Measurements from ENCODE around the gene AGFG1. TPM values are rescaled to one million over a fixed set of nuclear protein-coding genes. Genes with fewer than 3 reads are reported as not detected.

Gene AGFG1
- polyA plus RNA-seq, 1 donor from 2014 or later, result 10.1 TPM

DNA sequence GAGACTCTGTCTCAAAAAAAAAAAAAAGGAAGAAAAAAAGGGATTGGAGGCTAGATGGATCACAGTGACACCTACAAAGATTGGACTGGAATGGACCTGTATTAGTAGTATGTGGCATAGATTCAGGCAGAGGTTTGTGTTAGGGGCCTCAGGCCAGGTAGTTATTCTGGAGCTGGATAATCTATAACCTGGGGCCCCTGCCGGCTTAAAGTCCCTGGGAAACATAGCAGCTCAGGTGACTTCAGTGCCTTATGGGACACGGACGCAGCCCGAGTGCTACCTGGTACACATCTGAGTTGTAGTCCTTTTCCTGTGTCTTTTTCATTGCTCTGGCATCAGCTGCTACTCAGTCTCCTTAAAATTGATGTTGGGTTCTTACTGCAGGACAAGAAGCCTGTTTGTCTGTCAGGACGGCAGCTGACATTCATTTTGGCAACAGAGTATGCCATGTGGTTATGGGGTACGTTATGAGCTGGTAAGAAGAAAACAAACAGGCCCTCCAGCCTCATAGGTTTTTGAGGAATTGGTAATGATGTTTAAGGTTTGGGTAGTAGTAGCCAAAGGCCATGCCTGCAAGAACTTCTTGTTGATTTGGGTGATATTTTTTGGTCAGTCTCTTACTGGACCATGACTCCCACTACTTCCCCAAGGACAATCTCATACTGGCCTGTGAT lies 27.8 kb downstream of the AGFG1 start:
- H3K27ac Mint-ChIP-seq, result no peak overlapping the region
- H3K4me3 Mint-ChIP-seq, result no peak overlapping the region
- H3K36me3 Mint-ChIP-seq, result peaks cover 8% of the 10 kb centered on the region
- peaks cover 11 to 31% (median 19%) of the 10 kb centered on the region in 3 donors for H3K4me1 Mint-ChIP-seq
- H3K27me3 Mint-ChIP-seq, result no peaks in the 10 kb centered on the region
- no peaks in the 10 kb centered on the region for H3K9me3 Mint-ChIP-seq

DNA sequence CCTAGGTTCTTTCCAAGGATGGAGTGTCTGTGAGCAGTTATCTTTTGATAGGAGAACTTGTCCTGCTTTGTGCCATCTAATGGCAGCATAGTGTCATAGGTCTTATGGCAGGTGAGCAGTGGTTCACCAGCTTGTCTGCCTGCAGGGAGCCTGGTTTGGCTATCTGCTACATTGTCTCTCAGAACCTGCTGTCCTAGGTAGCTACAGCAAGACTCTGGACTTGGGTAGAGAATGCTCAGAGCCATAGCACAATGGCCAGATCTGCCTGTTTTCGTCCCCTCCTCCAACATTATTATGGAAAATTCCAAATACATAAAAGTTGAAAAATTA lies 28.3 kb downstream of the AGFG1 start:
- Mint-ChIP-seq H3K36me3 (peaks cover 8% of the 10 kb centered on the region), H3K4me1 (peaks cover 14 to 34% (median 22%) of the 10 kb centered on the region in 3 donors), H3K4me3 (no peak overlapping the region), H3K9me3 (no peaks in the 10 kb centered on the region), H3K27me3 (no peaks in the 10 kb centered on the region), H3K27ac (no peak overlapping the region)

DNA sequence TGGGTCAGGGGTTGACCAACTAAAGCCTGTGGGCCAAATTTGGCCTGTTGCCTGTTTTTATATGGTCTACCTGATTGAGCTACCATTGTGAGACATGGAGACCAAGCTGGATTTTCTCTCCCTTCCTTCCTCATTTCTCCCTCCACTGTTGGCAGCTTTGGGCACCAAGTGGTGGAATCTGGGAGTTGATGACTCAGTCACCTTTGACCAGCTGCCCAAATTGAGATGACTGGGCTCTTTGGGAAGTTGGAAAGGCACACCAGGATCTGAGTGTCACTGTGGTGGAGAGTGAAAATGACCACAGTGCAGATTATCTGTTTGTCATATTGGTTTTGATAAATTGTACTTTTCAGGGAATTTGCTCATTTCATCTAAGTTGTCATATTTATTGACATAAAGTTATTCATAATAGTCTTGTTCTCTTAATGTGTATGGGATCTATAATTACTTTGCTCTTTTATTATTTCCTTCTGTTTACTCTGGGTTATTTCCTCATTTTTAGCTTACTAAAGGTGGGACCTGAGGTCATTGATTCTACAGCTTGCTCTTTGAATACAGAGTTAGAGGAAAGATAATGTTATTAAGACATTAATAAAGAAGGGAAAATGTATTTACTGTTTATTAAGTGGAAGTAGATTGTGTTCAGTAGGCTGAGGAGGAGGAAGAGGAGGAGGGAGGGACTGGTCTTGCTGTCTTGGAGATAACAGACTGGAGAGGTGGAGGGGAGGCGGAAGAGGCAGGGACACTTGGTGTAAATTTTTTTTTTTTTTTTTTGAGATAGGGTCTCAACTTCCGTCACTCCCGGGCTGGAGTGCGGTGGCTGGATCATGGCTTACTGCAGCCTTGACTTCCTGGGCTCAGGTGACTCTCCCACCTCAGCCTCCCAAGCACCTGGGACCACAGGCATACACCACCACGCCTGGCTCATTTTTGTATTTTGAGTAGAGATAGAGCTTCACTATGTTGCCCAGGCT lies 31.8 kb downstream of the AGFG1 start:
- Mint-ChIP-seq H3K27me3 (no peaks in the 10 kb centered on the region), H3K36me3 (peaks cover 9% of the 10 kb centered on the region), H3K27ac (peak overlapping the region in 1 of 3 donors; percentile 88), H3K4me1 (peaks cover 31 to 48% (median 47%) of the 10 kb centered on the region in 3 donors), H3K4me3 (no peak overlapping the region), H3K9me3 (no peaks in the 10 kb centered on the region)

DNA sequence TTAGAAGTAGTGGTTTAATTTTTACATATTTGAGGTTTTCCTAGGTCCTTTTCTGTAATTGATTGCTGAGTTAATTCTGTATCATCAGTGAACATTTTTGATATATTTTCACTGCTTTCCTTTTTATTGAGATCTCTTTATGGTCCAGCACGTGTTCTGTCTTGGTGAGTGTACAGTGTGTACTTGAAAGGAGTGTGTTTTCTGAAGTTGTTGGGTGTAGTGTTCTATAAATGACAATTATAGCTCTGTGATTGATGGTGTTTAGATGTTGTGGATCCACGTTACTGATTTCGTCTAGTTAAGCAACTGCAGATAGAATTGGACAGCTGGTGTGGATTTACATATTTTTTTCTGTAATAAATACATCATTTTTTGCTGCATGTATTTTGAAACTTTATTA lies 32.7 kb downstream of the AGFG1 start:
- peaks cover 9% of the 10 kb centered on the region for H3K36me3 Mint-ChIP-seq
- H3K27ac Mint-ChIP-seq, result no peak overlapping the region
- H3K4me1 Mint-ChIP-seq, result peaks cover 36 to 53% (median 51%) of the 10 kb centered on the region in 3 donors
- peak overlapping the region in 1 of 4 donors; percentile 14 for H3K4me3 Mint-ChIP-seq
- H3K27me3 Mint-ChIP-seq, result no peaks in the 10 kb centered on the region
- no peaks in the 10 kb centered on the region for H3K9me3 Mint-ChIP-seq

DNA sequence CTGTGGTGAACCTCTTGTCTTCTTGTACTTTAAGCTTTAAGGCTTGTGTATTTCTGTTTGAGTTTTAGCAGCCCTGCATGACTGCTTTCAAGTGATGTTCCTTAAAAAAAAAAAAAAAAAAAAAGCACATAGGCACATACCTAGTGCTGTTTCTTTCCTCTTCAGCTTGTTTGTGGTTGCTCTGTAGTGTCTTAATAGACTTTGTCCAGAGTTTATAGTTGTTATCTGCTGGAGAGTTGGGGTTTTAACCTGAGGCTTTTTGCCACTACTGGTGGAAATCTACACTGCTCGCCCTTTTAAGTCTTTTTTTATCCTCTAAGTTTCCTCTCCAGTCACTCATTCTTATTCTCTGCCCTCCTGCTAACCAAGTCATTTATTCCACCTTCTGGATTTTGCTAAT lies 34.5 kb downstream of the AGFG1 start:
- Mint-ChIP-seq H3K36me3 (peaks cover 7% of the 10 kb centered on the region), H3K27ac (peak overlapping the region in 1 of 3 donors; percentile 28), H3K9me3 (no peaks in the 10 kb centered on the region), H3K27me3 (no peaks in the 10 kb centered on the region), H3K4me3 (peak overlapping the region in 1 of 4 donors; percentile 32), H3K4me1 (peaks cover 52 to 65% (median 61%) of the 10 kb centered on the region in 3 donors)

DNA sequence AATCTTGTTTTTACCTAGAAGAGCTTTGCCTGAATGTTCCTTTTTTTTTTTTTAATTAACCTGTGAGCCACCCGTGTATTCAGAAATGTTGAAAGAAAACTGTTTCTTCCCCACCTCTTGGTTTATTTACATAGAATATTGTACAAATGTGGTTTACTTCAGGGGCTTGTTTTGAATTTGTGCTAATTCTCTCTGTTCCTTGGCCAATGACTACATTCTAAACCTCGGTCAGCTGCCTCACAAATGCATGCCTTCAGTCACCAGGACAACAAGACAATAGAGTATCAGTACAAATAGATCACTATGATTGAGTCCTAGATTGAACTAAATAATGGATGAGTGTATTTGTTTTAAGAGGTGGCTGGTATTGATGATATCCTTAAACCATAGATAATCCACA lies 36.0 kb downstream of the AGFG1 start:
- H3K27me3 Mint-ChIP-seq, result no peaks in the 10 kb centered on the region
- peaks cover 65 to 75% (median 70%) of the 10 kb centered on the region in 3 donors for H3K4me1 Mint-ChIP-seq
- peak overlapping the region in 1 of 3 donors; percentile 71 for H3K27ac Mint-ChIP-seq
- H3K4me3 Mint-ChIP-seq, result peak overlapping the region in 2 of 4 donors; percentile 24 to 77
- no peaks in the 10 kb centered on the region for H3K9me3 Mint-ChIP-seq
- peaks cover 6% of the 10 kb centered on the region for H3K36me3 Mint-ChIP-seq

DNA sequence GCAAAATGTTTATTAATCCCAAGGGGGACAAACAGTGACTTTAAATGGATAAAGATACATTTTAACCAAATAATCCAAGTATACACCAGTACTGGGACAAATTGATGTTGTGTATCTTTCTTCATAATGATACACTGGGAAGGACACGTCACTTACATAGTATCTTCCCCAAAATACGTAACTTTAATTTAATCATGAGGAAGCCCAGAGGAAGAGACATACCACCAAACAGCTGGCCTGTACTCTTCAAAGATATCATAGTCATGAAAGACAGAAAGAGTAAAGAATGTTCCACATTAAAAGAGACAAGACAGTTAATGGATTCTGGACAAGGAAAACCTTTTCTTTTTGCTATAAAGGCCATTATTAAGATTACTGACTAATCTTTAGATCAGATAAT lies 37.1 kb downstream of the AGFG1 start:
- no peaks in the 10 kb centered on the region for H3K27me3 Mint-ChIP-seq
- peak overlapping the region in 2 of 3 donors; percentile 6 to 10 for H3K27ac Mint-ChIP-seq
- peaks cover 64 to 73% (median 69%) of the 10 kb centered on the region in 3 donors for H3K4me1 Mint-ChIP-seq
- H3K4me3 Mint-ChIP-seq, result peak overlapping the region in 1 of 4 donors; percentile 2
- H3K9me3 Mint-ChIP-seq, result no peaks in the 10 kb centered on the region
- peaks cover 5% of the 10 kb centered on the region for H3K36me3 Mint-ChIP-seq

DNA sequence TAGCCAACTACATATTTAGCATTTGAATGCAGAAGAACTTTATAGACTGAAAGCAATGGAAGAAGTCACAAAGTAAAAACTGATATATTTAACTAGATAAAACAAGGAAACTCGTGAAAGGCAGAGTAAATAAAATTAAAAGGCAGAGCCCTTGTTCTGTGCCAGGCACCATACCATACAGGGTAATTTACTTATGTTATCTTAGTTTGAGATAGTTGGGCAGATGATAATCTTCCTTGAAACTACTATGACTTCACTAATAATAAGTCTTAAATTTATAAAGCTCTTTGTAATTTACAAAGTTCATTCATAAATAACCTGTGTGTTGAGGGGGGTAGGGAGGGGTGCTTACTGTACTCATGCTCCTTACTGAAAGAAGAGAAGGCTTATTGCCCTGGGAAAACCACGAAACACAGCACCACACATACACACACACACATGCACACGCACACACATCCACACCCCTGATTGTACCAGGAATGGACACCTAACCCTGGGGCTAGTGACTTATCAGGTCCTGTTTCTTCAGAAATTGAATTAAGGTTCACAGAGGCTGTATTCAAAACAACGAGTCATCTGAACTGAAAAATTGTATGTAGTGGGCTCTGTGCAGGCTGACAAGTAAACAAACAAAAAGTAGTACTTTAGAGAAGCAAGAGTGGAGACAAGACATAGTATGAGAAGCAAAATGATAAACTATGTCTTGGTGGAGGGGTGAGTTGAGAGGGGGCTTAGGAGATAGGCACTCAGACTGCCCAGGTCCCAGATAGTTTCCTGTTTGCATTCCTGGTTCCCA lies 38.1 kb downstream of the AGFG1 start:
- Mint-ChIP-seq H3K27ac (peak overlapping the region in 2 of 3 donors; percentile 2 to 33), H3K4me3 (no peak overlapping the region), H3K4me1 (peaks cover 64 to 66% (median 66%) of the 10 kb centered on the region in 3 donors), H3K27me3 (no peaks in the 10 kb centered on the region), H3K36me3 (peaks cover 5% of the 10 kb centered on the region), H3K9me3 (no peaks in the 10 kb centered on the region)

DNA sequence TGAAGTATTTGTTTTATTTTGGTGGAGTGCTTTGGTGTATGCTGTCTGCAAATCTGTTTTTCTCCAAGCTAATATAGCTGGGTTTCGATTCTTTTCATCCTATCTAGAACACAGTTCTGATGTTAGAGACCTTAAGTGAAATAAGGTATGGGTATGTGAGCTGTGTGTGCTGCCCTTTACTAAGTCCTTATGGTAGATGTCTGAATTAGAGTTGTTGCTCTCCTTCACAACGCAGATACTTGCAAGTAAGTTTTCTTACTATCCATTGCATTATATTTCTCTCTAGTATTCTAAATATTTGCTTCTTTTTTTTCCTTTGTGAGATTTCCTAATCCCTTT lies 38.6 kb downstream of the AGFG1 start:
- no peaks in the 10 kb centered on the region for H3K9me3 Mint-ChIP-seq
- peaks cover 3% of the 10 kb centered on the region for H3K36me3 Mint-ChIP-seq
- peaks cover 64 to 66% (median 66%) of the 10 kb centered on the region in 3 donors for H3K4me1 Mint-ChIP-seq
- H3K4me3 Mint-ChIP-seq, result peak overlapping the region in 1 of 4 donors; percentile 33
- H3K27me3 Mint-ChIP-seq, result no peaks in the 10 kb centered on the region
- peak overlapping the region in 1 of 3 donors; percentile 2 for H3K27ac Mint-ChIP-seq

DNA sequence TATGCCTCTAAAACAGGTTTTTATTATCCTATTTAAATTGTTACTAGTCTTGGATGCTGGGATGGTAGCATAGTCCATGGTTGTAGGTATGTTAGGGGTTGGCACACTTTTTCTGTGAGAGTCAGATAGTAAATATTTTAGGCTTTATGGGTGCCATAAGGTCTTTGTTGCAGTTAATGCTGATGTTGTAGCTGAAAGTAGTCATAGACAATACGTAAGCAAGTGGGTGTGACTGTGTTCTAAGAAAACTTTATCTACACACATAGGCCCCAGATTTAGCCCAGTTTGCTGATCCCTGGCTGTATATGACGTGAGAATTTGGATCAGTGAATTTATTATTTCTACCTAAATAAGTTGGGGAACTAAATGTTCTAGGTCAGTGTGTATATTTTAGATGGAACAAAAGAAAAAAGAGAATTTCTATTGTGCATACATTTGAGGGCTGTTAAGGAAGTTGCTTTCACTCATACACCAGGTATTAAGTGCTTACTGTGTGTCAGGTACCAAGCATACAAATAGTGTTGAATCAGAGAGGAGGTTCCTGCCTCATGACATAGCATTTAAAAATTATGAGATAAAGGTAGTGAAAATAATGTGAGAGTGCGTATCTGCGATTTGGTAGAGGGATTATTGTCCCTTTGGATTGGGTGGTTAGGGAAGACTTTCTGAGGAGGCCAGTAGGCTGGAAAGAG lies 39.4 kb downstream of the AGFG1 start:
- no peak overlapping the region for H3K27ac Mint-ChIP-seq
- H3K9me3 Mint-ChIP-seq, result no peaks in the 10 kb centered on the region
- H3K4me3 Mint-ChIP-seq, result peak overlapping the region in 2 of 4 donors; percentile 25 to 67
- no peaks in the 10 kb centered on the region for H3K27me3 Mint-ChIP-seq
- peaks cover 3% of the 10 kb centered on the region for H3K36me3 Mint-ChIP-seq
- peaks cover 66 to 67% (median 66%) of the 10 kb centered on the region in 3 donors for H3K4me1 Mint-ChIP-seq

DNA sequence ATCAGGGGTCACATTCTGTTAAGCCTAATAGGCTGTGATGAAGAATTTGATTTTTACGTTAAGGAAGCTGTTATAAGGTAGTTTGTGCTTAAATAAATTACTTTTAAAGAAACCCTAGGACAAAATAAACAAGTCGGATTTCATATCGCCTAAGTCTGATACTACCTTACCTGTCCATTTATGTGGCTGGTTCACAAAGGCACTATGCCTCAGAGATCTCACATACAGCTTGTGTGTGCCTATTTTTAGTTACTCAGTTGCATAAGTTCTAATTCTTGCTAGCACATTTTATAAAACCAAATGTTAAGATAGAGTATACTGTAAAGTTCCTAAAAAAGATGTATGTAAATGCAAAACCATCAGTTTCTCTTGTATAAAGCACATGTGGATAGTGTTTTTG lies 40.0 kb downstream of the AGFG1 start:
- peak overlapping the region in 2 of 4 donors; percentile 25 to 67 for H3K4me3 Mint-ChIP-seq
- no peaks in the 10 kb centered on the region for H3K27me3 Mint-ChIP-seq
- H3K27ac Mint-ChIP-seq, result no peak overlapping the region

DNA sequence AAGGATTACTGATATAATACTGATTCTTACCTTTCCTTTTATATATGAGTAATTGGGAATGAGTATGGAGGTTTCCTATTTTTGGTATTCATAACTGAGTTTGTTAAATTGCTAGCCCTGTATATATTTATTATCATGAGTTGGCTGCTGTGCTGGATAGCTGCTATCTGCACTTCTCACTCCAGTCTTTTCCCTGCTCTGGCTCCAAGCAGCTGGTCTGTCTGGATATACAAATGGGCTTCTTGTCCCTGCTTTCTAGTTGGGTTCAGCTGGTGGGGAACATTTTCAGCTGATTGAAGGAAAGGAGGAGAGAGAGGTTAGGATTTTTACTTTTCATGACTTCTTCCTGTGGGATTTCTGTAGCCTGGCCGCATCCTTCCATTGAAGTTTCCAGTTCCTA lies 41.2 kb downstream of the AGFG1 start:
- Mint-ChIP-seq H3K9me3 (no peaks in the 10 kb centered on the region), H3K27ac (peak overlapping the region in 2 of 3 donors; percentile 7 to 17), H3K27me3 (no peaks in the 10 kb centered on the region), H3K4me3 (peak overlapping the region in 1 of 4 donors; percentile 7), H3K36me3 (peaks cover 1% of the 10 kb centered on the region), H3K4me1 (peaks cover 67 to 69% (median 68%) of the 10 kb centered on the region in 3 donors)

More for the DNA sequence above, 40.0 kb downstream of the AGFG1 start:
- H3K4me1 Mint-ChIP-seq, result peaks cover 63 to 64% (median 63%) of the 10 kb centered on the region in 3 donors
- H3K9me3 Mint-ChIP-seq, result no peaks in the 10 kb centered on the region
- H3K36me3 Mint-ChIP-seq, result peaks cover 1% of the 10 kb centered on the region

DNA sequence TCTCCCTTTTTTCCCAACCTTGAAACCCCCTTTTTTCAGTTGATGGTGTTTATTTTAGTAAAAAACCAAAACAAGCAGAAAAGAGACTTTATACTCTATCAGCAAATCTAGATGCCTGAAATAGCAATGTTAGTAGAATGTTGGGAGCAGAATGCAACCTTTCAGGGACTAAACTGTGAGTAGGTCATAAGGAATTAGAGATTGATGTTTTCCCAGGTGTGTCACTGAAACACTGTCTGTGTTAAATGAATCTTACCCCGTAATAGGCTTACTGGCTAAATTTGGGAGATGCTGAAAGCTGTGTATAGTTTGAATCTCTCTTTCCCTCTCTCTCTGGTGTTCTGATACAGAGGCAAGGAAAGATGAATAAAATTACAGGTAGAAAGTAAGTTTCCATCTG lies 43.8 kb downstream of the AGFG1 start:
- Mint-ChIP-seq H3K27ac (no peak overlapping the region), H3K4me1 (peaks cover 50 to 64% (median 62%) of the 10 kb centered on the region in 3 donors), H3K36me3 (peaks cover 1% of the 10 kb centered on the region), H3K9me3 (no peaks in the 10 kb centered on the region), H3K4me3 (no peak overlapping the region), H3K27me3 (no peaks in the 10 kb centered on the region)

DNA sequence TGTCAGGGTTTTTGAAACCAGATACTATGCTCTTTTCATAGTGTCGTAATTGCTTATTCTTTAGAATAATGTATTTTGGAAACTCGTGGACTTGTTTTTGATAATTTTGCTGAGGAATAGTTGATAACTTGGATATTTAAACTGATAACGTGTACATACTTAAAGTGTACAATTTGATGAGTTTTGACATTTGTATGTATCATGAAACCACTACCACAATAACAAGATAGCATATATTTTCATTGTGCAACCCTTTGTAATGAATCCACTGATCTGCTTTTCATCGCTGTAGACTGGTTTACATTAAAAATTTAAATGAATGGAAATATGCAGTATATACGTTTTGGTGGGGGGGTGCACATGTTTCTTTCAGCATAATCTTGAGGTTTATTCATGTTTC lies 45.8 kb downstream of the AGFG1 start:
- H3K27ac Mint-ChIP-seq, result no peak overlapping the region
- H3K4me3 Mint-ChIP-seq, result no peak overlapping the region
- peaks cover 31 to 50% (median 45%) of the 10 kb centered on the region in 3 donors for H3K4me1 Mint-ChIP-seq
- no peaks in the 10 kb centered on the region for H3K27me3 Mint-ChIP-seq
- H3K36me3 Mint-ChIP-seq, result peaks cover 1% of the 10 kb centered on the region
- H3K9me3 Mint-ChIP-seq, result no peaks in the 10 kb centered on the region
